NCI-H2196 treated with DMSO at 0.1 percent for 48 hours (cell line): ENCODE measurements around the gene LDHD.

Experiments
- DNase-seq: peaks from one replicate; lab custom pipeline; 2025; ENCODE audit not compliant: unreplicated experiment; lab: John Stamatoyannopoulos, UW

The LDHD gene

GRCh38 chr16:75083813-75084212, 32.8 kb downstream of the LDHD start:
- DNase-seq = no peak

GRCh38 chr16:75081179-75081859, 35.3 kb downstream of the LDHD start:
- DNase-seq = no peak

GRCh38 chr16:75080205-75081029, 36.2 kb downstream of the LDHD start:
- no peak for DNase-seq

DNA sequence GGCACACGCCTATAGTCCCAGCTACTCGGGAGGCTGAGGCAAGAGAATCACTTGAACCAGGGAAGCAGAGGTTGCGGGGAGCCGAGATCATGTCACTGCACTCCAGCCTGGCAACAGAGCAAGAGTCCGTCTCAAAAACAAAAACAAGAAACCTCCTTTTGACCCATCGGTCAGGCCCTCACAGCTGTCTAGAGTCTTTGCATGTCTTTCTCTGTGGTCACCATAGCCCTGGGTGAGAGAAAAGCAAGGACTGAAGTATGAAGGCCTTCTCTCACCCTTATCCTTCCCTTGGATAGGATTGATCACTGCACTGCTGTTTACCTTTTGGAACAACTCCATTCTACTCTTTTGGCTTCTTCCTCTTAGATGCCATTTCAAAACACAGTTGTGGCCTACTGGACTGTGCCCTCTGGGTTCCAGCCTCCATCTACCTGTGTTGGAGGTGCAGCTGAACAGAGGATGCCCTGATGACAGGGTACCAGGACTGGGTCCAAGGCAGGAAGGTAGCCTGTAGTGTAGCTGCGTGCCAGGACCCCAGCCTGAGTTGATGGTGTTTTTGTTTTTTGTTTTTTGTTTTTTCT, 37.1 kb downstream of the LDHD start:
- no peak for DNase-seq

DNA sequence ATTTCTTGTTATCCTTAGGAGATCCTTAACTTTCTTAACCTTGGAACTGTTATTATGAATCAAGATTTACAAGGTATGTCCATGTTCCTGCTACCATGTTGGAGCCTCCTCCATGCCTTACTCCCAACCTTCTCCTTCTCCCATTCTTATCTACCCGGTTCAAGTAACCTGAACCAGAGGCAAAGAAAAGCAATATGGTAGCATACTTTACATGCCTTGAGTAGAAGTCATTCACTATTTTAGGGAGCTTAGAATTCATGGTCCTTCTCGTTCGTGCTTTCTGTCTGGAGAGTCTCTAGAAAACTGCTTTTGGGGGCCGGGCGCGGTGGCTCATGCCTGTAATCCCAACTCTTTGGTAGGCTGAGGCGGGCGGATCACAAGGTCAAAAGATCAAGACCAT, 37.7 kb downstream of the LDHD start:
- DNase-seq = no peak

DNA sequence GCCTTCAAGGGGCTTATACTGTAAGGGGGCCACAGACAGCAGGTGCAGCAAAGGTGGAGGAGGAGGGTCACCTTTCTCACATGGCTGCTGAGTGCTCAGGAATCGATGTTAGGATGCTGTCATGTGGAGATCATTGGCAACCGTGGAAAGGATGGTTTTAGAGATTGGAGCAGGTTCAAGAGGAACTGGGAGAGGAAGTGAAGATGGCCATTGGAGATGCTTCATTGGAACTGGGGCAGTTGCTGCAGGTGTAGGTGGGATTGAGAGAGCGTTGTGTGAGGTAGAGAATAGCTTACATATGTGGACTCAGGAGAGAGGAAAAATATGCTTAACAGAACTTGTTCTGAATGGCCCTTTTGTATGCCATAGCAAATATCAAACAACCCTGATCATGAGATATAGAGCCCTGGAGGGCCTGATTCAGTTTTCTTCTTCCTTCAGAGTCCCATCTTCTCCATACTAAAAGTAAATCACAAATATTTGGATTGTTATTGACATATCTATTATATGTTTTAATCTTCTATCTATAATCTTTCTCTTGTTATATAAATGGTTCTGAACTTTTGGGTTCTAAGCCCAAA, 40.8 kb downstream of the LDHD start:
- no peak for DNase-seq

DNA sequence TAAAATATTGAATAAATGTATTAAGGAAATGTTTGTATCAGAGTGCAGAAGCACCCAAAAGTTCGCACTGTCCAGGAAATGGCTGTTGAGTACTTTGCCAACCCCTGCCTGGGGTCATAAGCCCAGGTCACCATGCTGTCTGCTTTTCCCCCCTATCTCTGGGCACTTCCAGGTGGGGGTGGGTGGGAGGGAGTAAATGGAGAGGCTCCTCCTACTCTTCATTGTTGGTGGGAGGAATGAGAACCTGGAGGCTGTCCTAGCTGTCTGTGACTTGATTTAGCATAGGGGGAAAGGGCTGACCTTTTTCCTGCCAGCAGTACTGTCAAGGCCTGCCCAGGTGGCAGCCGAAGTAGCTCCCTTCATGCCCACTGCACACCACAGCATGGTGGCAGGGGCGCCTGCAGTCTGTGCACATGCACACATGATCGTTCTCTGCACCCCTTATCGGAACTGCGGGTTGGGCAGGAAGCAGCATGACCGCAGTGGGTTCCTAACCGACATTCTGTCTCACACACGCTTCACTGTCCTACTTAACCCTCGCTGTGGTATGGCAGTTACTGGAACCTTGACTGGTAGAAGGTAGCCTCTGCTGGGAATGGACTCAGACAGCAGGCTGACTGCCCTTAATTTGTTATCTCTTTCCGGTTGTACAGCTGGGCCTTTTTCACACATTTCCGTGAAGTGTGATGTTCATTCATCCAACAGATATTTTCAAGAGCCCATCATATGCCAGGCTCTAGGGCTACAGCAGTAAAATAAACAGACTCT, 41.5 kb downstream of the LDHD start:
- DNase-seq = no peak

- no peak for DNase-seq
These were observed 42.2 kb downstream of the LDHD start for GRCh38 chr16:75074304-75074793.

DNA sequence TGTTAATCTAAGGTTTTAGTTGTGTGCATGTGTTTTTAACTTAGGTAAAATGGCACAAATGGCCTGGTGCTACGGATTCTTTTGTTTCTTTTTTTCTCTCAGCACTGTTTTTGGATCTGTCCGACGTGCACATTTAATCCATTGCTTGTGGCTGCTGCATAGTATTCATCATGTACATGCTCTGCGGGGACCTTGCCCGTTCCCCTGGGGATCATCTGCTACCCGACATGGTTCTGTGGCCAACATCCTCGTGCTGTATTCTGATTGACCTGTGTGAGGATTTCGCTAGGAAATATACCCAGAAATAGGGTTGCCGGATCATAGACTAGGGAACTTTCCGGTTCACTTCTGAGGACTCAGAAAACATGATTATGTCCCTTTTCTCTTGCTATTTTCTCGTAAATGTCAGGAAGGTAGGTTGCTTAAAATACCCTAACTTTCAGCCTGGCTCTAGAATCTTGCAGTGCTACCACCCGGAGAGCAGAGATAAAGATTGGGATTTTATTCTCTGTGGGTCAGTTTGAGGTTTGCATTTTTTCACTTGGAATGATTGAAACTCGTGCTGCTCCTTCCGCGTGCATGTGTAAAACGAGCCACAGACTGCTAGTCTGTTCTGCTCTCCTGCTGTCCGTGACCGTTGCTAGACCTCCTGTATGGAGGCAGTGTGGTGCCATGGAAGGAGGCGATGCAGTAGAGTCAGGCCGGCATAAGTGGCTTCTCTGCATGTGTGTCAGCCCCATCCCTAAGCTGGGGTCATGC, 42.9 kb downstream of the LDHD start:
- DNase-seq = no peak

- no peak for DNase-seq
These were observed 44.2 kb downstream of the LDHD start for GRCh38 chr16:75072239-75072947.

GRCh38 chr16:75071621-75072020, 45.0 kb downstream of the LDHD start:
- no peak for DNase-seq

DNA sequence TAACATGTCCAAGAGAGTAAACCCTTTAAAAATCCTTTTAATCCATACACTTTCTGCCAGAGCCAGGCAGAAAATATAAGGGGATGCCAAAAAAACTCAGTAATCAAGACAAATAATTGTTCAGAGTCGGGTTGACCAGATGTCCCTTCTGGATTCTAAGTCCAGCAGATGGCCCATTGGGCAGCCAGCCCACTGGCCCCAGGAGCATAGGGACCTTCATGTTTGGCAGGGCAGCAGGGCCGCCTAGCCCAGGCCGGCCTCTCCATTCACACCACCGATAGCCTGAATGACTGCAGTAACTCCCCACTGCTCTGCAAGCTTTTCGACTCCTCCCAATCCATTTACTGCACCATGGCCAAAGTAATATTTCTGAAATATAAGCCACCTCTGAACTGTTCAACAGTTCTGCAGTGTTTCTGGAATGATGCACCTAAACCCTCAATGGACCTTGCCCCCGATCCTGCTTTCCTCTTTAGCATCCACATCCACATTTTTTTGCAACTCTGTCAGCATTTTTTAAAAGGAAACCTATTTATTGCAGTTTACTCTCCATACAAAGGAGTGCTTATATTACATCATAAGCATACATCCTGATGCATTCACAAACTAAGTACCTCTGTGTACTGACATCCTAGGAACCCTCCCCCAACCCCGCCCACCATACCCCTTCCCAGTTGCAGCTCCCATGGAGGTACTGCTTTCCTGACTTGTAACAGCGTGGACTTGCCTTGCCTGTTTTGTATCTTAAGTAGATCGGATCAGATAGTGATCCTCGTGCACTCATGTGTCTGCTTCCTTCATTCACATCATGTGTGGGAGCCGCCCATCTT, 46.4 kb downstream of the LDHD start:
- DNase-seq = no peak

DNA sequence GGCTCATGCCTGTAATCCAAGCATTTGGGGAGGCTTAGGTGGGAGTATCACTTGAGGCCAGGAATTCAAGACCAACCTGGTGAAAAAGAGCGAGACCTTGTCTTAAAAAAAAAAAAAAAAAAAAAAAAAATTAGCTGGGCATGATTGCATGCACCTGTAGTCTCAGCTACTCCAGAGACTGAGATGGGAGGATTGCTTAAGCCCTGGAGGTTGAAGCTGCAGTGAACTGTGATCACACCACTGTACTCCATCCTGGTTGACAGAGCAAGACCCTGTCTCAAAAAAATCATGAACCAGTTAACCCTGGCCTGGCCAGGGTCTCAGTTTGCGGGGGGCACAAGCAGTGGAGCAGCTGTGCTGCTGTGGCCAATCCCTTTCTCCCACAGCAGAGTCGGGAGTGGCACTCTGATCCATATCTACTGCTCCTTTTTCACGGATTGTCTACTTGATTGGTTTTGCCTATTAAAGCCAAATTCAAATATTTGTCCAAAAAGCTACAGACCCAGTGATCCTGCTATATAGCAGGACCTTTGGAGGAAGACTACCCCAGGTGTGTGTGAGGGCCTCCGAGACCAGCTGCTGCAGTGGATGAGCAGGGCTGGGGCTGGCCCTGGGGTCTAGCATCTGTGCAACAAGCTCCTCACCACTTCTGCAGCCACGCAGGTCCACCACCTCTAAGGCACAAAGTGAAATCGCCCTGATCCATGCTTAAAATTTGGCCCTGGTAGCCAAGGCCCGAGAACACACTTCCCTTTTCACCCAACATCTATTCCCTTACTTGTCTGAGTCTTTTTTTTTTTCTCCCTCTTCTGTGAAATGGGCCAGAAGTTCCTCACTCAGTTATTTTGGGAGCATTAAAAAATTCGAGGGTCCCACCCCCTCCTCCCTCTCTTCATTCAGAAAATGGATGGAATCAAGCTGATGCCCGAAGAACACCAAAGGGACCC, 48.2 kb downstream of the LDHD start:
- no peak for DNase-seq

DNA sequence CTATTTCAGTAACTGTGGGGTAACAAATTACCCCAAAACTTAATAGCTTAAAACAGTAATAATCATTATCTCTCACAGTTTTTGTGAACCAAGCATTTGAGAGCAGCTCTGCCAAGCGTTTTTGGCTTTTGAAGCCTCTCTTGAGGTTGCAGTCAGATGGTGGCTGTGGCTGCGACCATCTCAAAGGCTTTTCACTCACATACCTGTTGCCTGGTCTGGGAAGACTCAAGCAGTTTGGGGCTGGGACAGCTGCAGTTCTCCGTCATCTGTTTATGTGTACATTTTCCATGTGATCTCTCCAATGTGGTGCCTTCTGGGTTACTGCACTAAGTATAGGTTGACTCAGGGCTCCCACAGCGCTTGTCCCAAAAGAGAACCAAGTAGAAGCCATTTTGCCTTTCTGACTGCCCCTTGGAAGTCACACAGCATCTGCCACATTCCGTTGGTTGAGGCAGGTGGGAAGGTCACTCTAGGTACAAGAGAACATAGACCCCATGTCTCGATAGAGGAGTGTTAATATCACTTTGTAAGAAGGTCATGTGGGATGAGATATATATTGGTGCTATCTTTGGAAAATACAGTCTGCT, 49.6 kb downstream of the LDHD start:
- DNase-seq = no peak

DNA sequence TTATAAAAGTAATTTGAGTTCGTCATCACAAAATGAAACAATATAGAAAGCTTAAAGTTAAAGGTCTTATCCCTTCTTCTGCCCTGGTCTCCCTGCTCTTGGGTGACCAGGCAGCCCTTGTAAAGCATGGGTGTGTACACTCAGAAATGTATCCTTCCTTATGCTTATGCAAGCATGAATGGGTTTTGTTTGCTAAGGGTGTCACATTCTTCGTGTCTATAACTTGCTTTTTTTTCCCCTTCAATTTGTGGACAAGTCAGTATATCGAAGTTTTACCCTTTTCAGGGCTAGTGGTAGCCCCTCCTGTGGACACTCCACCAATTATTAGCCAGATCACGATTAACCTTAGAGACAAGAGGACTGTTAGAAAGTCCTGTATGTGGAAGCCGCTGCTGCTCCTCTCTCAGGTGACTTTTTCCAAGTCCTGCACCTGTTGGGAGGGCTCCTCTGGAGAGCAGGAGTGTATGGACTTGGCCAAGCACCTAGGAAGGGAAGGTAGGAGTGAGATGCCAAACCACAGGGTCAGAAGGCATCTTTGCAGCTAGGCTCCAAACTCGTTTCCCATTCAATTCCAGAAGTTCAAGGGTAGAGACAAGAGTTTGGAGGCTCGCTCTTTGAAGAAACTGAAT, 50.9 kb downstream of the LDHD start:
- DNase-seq = no peak

GRCh38 chr16:75065149-75065505, 51.5 kb downstream of the LDHD start:
- DNase-seq = no peak
